ENCODE measurements around the gene PTPRN2.
"Not testable (repeated sequence)": the region's sequence is repeated elsewhere in the genome, so short reads cannot be mapped to it uniquely, and the experiment has no call there.

The PTPRN2 gene

DNA sequence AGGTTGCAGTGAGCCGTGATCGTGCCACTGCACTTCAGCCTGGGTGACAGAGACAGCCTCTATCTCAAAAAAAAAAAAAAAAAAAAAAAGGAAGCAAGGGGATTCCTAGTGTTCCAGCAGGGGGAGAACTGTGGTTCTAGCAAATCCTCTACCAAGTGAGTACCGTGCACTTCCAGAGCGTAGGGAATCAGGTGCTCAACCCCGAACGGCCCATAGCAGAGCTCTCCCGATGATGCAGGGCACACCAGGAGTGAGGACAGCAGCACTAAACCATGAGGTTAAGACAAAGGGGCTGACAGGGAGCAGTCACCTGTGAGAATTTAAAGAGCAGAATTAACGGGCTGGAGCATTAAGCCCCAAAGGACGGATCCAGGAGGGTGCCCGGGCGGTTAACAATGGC lies 173.6 kb downstream of the PTPRN2 start:
- DNase-seq: no peak

DNA sequence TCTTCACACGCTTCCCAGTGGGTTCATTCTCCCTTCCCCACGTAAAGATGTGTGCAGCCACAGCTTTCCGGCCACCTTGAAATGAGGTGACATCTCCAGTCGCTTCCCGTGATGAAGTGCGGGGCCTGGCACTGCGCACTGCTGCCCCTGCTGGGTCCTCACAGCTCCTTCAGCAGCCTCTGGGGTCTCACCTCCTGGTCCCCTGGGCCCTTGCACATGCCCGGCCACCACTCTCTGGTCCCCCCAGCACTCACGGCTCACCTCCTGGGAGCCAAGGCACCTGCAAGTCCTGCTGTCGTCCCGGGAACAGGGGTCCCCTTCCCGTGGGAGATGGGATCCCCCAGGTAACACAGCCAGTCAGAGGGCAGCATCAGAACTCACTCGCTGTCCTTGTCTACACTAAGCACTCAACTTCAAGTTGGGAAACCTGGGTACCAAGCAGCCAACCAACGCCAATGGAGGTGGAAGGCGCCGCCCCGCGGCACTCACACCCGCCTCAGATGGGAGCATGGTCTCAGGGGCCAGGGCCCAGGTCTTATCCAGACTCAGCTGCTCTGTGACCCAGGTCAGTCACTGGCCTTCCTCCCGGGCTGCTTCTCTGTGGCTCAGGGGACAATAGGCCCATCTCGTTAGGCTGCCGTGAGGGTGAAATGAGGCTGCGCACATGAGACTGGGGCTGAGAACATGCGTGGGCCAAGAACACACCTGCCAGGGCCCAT lies 176.2 kb downstream of the PTPRN2 start:
- DNase-seq: no peak

DNA sequence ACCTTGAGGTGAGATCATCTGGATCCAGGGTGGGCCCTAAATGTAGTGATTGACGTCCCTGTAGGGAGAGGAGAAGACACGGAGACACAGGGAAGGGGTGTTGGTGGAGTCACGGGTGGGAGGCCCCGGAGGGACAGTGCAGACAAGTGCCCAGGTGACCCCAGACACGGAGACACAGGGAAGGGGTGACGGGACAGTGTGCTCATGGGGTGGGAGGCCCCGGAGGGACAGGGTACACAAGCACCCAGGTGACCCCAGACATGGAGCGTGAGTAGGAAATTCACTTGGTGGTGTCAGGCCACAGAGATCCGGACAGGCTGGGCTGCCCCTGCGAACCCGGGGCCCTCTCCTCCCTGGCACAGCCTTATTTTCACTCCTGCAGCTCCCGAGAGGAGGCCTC lies 176.9 kb downstream of the PTPRN2 start:
- DNase-seq: no peak

DNA sequence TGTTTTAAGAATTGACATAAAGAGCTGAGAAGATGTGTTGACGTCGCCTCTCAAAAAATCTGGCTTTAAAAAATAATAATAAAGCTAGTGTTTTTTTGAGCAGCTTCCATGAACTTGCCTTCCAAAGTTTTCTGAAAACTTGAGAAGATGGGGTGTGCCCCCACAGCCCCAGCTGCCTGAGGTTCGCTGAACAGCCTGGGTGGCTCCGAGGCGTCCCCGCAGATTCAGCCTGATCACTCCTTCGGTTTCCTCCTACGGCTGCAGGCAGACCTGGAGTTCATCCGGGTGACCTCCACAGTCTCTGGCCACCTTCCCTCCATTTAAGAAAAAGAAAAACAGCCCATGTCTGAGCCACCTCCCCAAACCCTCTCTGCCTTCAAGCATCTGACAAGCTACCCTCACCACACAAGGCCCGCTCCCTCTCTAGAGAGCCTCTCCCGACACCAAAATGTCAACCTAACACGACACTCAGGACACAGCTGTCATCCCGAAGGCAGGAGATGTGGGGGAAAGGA lies 177.8 kb downstream of the PTPRN2 start:
- no peak for DNase-seq

DNA sequence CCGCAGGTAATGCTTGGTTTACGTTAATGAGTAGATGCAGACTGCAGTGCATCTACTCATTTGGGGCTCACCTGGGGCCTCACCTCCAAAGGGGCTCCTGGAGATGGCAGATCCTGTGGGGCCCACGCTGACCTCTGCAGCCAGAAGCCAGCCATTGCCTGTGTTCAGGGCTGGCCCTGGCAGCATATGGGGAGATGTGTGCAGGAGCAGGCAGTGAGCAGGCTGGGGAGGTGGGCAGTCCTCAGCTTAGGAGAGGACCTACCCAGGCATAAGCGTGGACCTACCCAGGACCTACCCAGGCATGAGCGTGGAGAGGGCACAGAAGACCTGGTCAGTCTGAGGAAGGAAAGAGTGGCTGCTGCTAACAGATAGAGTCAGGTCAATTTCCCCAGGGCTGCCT lies 178.5 kb downstream of the PTPRN2 start:
- DNase-seq: no peak

DNA sequence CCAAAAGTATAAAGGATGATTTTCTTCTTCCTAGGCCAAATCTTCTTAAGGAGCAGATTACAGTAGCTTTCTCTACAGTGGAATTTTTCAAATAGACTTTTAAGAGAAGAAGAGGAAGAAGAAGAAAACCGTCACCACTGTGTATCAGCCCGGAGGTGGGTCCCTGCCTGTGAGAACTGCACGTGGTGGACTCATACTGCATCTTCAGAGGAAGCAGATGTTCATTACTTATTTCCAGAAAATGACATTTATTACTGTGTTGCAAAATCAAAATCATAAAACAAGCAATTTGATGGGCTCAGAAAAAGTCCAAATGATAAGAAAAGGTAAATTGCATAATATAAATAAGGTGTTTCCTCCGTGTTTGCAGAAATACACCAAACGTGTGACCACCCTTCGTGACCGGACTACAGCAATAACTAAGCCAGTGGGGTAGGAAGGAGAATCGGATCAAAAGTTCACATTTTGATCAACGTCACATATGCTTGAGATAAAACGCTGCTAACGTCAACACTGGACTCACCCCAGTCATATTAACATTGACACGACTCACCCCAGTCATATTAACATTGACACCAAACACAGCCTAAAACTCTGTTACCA lies 179.2 kb downstream of the PTPRN2 start:
- no peak for DNase-seq

DNA sequence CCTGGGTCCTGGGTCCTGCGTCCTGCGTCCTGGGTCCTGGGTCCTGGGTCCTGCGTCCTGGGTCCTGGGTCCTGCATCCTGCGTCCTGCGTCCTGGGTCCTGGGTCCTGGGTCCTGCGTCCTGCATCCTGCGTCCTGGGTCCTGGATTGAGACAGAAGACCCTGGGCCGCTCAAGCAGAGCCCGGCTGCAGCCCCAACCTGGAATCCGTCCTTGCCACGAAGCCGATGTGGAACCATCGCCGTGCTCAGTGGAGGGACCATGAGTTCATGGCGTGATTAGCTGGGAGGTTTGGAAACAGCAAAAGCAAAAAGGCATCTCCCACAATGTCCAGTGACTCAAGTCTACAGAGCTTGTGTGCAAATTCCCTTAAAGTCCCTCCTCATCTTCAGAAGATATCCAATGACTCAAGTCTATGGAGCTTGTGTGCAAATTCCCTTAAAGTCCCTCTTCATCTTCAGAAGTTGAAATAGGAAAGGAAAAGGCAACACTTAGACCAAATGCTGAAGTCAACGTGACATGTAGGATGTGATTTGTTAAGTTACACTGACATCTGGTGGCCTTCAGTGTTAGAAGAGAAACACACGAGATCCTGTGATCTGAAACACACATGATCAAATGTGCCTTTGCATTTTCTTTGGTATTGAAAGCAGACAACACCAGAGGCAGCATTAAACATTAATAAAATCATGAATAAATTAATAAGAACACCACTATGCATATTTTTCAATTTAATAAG lies 179.9 kb downstream of the PTPRN2 start:
- no peak for DNase-seq

DNA sequence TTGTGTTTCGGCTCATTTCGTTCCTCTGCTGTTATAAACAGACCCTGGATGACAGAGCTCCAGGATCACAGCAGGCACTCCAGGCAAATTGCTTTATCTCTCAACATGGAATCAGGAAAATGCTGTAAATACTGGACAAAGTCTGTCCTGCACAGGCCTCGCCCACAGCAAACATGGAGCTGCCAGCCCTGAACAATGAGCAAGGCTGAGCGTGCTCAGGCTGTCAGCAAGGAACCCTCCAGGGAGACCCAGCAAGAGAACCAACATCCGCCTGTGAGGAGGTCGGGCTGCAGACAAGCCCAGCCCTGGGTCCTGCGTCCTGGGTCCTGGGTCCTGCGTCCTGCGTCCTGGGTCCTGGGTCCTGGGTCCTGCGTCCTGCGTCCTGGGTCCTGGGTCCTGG lies 180.8 kb downstream of the PTPRN2 start:
- DNase-seq: no peak

DNA sequence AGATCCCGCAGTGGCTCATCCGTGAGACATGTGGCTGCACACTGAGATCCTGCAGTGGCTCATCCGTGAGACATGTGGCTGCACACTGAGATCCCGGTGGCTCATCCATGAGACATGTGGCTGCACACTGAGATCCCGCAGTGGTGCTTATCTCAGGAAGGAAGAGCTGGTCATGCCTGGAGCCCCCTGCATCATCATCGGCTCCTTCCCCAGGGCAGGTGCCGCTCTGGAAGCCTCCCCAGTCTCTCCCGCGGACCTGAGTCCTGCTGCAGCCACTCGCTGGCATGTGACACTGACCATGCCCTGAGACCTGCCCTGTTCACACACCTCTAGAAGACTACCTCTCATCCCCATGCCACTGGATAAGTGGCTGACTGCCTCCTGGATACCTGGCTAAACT lies 181.3 kb downstream of the PTPRN2 start:
- DNase-seq: no peak

DNA sequence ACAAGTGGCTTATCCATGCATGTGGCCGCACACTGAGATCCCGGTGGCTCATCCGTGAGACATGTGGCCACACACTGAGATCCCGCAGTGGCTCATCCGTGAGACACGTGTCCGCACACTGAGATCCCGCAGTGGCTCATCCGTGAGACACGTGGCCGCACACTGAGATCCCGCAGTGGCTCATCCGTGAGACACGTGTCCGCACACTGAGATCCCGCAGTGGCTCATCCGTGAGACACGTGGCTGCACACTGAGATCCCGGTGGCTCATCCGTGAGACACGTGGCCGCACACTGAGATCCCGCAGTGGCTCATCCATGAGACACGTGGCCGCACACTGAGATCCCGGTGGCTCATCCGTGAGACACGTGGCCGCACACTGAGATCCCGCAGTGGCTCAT lies 181.9 kb downstream of the PTPRN2 start:
- DNase-seq: not testable (repeated sequence)

DNA sequence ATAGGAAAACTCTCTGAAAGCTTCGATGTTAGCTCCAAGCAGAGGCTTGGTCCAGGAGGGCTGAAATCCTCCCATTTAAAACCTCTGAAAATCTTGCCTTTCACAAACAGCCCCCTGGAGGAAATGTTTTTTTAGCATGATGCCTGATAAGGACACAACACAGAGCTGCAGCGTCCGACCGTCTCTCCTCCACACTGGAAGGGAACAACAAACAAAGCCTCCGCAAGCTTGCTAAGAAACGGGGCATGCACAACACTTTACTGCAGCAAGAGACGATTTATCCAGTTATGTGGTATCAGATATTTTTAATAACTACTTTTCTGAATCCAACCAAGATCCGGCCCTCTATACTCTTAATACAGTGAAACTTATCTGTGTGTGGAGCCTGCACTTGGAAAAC lies 182.3 kb downstream of the PTPRN2 start:
- no peak for DNase-seq

DNA sequence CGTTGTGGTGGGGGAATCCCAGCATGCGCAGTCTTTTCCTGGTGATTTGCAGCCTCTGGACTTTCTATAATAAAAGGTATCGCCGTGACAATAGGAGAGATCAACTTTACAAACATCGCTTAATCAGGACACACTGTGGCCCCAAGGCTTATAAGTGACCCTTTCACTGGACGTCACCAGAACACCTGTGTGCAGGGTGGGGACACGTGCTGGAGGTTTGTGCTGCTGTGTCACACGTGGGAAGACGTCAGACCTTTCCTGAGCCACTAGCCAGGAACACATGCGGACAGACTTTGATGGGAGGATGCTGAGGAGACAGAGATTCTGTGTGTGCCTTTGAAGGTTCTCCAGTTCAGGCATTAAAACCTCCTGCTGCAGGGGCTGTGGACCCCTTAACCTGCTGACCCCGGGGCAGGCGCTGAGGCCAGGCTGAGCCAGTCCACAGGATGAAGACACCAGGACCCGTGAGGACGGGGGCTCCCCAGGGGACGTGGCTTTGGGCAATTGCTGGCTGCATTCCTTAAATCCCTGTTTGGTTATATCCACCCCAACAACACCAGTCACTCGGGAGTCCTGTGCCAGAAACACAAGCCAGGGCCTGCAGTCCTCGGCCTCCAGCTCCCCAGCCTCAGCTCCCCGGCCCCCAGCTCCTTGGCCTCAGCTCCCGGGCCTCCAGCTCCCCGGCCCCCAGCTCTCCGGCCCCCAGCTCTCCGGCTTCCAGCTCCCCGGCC lies 183.4 kb downstream of the PTPRN2 start:
- DNase-seq: no peak

DNA sequence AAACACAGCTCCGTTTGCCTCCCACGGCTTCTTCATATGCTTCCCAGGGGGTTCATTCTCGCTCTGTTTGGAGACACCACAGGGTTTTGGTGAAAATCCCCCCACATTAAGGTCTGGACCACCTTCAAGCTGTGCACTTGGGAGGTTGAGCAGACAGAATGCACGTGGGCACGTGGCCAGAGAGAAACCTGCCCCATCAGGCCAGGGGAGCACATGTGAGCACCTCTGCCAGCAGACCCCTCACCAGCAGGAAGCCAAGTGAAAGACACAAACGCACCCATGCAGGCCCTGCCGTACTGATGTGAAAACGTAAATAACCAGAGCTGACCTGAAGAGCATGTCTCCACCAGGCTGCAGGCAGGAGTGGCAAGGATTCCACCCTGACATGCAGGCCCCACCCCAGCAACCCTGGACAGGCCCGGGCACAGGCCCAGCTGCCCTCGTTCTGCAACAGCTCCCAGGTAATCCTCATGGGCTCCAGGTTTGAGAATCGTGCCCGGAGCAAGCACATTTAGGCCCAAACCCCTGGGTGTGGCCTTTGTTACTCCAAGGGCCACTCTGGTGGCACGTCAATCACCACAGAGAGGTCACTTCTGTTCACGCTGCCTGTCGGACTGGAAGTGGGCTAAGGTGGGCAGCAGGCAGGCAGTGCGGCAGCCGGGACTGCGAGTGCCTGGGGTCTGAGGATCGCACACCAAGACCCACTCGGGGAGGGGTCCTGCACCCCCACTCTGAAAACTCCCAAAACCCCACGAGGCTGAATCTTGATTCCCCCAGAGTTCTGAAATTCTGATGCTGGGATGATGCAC lies 184.4 kb downstream of the PTPRN2 start:
- no peak for DNase-seq

DNA sequence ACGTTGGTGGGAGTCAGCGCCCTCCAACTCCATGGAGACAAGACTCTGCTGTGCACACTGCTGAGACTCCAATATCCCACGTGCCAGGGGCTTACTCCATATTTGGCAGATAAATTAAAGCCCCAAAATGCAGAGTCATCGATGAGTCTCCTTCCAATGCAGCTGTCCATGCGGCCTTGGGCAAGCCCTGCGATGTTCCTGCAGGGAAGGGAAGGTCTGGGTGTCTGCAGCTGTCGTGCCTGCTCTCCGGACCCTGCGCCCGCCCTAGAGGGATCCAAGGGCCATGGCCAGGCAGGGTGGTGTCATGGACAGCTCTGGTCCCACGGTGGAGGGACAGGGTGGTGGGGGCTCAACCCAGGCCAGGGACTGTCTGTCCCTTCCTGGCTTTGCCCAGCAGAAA lies 185.2 kb downstream of the PTPRN2 start:
- no peak for DNase-seq

DNA sequence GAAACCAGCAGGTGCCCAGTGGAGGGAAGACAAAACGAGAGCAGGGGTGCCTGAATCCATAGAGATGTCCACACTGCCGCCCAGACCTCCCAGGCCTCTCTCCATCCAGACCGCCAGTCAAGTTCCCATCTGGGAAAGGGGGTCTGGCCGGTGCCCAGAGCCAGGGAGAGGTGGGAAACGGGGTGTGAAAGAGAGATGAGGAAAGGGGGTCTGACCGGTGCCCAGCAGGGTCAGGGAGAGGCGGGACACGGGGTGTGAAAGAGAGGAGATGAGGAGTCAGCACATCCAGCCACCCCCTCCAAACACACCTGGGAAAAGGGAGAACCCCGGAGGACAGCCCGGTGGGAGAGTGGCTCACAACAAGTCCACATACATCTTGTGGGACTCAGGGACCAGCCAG lies 185.8 kb downstream of the PTPRN2 start:
- DNase-seq: no peak

DNA sequence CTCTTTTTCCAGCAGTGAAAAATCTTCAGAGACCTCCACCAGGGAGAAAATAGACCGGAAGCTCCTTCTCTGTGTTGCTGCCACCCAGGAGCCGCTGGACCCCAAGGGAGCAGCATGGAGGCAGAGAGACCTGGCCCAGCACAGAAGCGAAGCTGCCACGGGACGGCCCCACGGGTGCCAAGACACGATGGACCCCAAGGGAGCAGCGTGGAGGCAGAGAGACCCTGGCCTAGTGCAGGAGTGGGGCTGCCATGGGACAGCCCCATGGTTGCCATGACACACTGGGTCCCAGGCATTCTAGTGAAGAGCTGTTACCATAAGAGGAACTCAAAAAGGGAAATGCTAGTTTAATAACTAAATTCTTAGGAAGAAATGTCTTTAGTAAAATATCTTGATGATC lies 186.3 kb downstream of the PTPRN2 start:
- no peak for DNase-seq

DNA sequence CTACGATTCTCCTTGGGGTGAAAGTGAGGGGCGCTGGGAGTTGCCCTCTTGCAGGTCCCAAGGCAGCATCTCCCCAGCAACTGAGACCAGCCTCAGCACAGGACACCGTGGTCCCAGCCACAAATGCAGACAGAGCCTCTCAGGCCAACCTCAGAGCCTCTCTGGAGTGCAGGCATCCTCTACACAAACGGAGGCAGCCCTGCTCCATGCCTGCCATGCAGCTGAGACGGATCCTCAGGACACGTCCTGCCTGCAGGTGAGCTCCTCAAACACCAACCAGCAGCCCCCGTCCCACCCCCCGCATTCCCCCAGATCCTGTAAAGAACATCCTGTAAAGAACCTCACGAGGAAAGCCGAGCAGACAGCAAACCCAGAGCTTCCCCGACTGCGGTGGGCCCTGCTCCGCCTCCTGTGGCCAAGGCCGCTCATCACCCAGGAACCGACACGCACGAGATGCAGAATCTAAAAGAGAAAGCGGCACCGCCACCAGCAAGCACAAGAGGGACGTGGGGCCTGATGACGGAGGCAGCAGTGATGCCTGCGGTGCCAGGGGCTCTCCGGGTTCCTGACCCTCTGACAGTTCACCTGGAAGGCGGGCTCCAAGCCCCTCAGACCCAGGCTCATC lies 186.9 kb downstream of the PTPRN2 start:
- DNase-seq: no peak

DNA sequence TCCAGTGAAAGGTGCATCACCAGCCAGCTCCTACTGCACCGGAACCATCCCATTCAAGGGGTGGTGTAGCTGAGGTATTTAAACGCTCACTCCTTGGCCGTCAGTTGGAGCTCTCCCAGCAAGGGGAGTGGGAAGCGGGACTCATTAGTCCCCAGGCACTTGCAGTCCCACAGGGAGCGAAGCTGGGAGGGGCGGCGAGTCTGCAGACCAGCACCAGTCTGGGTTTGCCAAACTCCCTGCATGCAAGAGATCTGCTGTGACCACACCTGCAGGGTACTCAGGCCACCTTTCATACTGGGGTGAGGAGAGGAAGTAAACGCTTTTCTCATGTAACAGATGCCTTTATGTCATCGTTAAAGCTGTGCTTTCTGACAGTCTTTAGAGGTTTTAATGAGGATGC lies 187.9 kb downstream of the PTPRN2 start:
- DNase-seq: no peak

DNA sequence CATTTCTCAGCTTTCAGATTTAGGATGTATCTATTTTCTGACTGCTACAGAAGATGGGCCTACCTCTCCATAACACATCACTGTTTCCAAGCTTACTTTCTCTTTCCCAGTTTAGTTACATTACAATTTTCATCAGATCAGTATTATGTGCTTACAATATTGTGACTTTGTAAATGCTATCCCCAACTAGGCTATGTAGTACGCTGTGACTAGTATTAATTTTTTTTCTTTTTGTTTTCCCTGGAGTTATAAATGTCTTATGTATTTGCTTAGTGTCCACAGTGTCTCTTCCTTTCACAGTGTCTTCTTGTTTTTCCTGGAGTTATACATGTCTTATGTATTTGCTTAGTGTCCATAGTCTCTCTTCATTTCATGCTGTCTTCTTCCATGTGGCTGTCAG lies 188.9 kb downstream of the PTPRN2 start:
- DNase-seq: no peak

DNA sequence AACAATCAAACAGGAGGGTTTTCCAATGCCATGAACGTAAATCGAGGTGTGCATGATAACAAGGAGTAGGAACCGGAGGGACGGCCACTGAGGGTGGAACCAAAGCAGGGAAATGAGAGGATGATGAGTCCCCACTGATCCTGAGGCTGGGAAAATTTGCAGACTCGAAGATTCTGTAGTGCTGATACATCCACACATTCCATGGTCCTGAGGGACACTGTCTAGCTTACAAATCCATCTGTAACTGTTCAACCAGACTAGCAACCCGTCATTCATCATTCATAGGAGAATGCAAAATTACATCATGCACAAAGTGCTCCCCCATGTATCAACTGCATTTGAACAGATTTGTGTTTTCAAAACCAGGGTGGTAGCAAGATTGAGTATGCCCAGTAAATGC lies 189.7 kb downstream of the PTPRN2 start:
- no peak for DNase-seq

DNA sequence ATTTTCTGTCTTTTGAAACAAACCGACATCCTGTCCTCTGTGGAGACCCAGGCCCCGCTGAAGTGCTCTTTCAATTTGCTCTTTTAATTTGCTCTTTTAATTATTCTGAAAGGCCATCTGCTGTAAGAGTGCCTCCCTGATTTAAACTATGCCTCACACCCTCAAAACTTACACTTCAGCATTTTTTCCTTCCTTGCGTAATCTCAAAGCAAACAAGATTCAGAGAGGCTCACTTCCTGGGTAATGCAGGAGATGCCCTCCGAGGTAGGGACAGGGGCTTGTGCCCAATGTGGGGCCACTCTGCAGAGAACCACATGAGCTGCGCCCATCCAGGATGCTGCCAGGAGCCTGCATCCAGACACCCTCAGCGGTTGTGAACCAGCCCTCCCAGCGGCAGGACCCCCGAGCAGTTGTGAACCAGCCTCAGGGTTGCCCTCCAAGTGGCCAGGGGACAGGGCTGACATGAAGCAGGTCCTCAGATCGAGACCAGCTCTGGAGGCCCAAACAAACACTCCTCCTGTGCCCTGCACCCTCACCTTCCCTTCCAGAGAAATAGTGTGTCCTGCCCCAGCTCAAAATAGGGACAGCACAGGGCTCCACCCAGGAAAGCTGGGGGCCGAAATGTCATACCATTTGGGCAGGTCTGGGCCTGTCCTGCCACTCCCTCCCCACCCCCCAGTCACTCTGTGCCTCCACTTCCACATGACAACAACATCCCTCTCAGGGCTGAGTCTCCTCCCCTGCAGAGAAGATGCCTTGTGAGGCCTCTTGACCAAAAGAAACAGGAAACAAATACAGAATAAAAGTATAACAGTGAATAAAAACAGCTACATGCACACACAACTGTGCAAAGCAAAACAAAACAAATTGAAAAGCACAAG lies 190.4 kb downstream of the PTPRN2 start:
- no peak for DNase-seq

Data from effector CD4-positive, alpha-beta T cell (primary cell).